Measurements from ENCODE around the gene ZNF207. TPM values are rescaled to one million over a fixed set of nuclear protein-coding genes. Genes with fewer than 3 reads are reported as not detected.

The ZNF207 gene
- total and polyA plus RNA-seq, 4 donors = 51.3 to 321 (median 118) TPM

DNA sequence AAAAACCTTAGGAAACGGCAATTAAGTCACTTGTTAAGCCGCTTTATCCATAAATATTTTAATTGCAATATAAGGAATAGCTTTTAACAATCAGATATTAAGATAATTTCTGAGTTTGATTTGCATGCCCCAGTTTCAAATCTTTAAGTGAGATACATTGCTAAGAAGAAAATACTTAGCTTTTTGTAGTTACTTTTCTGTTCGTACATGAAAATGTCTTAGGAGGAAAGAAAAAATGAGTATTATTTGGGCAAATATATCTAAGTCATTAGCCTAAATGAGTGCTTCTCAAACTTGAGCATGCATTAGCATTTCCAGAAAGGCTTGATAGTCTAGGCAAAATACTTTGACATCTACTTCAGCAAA is 6.4 kb downstream of the ZNF207 start:
- Histone ChIP-seq H3K36me3 (ENCODE audit: control insufficient read depth in 4 of 4, insufficient read depth in 4 of 4, low read length in 4 of 4) (peaks cover 22 to 46% (median 34%) of the 10 kb centered on the region in 4 donors), H3K4me1 (ENCODE audit: control insufficient read depth in 5 of 5, insufficient read depth in 5 of 5, low read length in 5 of 5) (peaks cover 0 to 26% (median 11%) of the 10 kb centered on the region in 5 donors), H3K4me3 (no peak overlapping the region), H3K27ac (ENCODE audit: low read depth in 1 of 2, low read length in 1 of 2) (no peak overlapping the region), H3K27me3 (ENCODE audit: control insufficient read depth in 3 of 3, insufficient read depth in 3 of 3, low read length in 2 of 3) (no peaks in the 10 kb centered on the region), H3K9me3 (ENCODE audit: control insufficient read depth in 4 of 4, insufficient read depth in 3 of 4, low read length in 3 of 4) (no peaks in the 10 kb centered on the region), H3K9ac (ENCODE audit: insufficient read depth in 1 of 2, low read length in 2 of 2) (no peak overlapping the region)
- 86 to 94% methylated on average over 3 of the region's 3 CpGs for WGBS, 2 donors
- ATAC-seq (ENCODE audit: insufficient read depth, low FRiP score) = no peak
- TF ChIP-seq, protein P1, sequence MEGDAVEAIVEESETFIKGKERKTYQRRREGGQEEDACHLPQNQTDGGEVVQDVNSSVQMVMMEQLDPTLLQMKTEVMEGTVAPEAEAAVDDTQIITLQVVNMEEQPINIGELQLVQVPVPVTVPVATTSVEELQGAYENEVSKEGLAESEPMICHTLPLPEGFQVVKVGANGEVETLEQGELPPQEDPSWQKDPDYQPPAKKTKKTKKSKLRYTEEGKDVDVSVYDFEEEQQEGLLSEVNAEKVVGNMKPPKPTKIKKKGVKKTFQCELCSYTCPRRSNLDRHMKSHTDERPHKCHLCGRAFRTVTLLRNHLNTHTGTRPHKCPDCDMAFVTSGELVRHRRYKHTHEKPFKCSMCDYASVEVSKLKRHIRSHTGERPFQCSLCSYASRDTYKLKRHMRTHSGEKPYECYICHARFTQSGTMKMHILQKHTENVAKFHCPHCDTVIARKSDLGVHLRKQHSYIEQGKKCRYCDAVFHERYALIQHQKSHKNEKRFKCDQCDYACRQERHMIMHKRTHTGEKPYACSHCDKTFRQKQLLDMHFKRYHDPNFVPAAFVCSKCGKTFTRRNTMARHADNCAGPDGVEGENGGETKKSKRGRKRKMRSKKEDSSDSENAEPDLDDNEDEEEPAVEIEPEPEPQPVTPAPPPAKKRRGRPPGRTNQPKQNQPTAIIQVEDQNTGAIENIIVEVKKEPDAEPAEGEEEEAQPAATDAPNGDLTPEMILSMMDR (IDR thresholded peaks at IDR 0.05; ENCODE audit: control extremely low read depth, extremely low read depth) = no peak
- DNase-seq = no peak

DNA sequence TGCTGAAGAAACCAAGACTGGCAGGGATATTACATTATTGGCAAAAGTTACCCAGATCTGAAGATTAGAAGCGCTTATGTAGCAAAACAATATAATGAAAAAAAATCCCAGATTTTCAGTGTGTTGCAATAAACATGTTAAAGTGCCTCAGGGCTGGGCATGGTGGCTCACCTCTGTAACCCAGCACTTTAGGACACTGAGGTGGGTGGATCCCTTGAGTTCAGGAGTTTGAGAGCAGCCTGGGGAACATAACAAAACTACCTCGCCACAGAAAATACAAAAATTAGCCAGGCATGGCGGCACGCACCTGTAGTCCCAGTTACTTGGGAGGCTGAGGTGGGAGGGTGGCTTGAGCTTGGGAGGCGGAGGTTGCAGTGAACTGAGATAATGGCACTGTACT is 6.8 kb downstream of the ZNF207 start:
- WGBS, 2 donors = 93 to 95% methylated on average over 5 of the region's 5 CpGs
- Histone ChIP-seq H3K9me3 (ENCODE audit: control insufficient read depth in 4 of 4, insufficient read depth in 3 of 4, low read length in 3 of 4) (no peaks in the 10 kb centered on the region), H3K4me1 (ENCODE audit: control insufficient read depth in 5 of 5, insufficient read depth in 5 of 5, low read length in 5 of 5) (peaks cover 0 to 24% (median 11%) of the 10 kb centered on the region in 5 donors), H3K4me3 (no peak overlapping the region), H3K27ac (ENCODE audit: low read depth in 1 of 2, low read length in 1 of 2) (no peak overlapping the region), H3K27me3 (ENCODE audit: control insufficient read depth in 3 of 3, insufficient read depth in 3 of 3, low read length in 2 of 3) (no peaks in the 10 kb centered on the region), H3K9ac (ENCODE audit: insufficient read depth in 1 of 2, low read length in 2 of 2) (no peak overlapping the region), H3K36me3 (ENCODE audit: control insufficient read depth in 4 of 4, insufficient read depth in 4 of 4, low read length in 4 of 4) (peaks cover 22 to 48% (median 36%) of the 10 kb centered on the region in 4 donors)
- DNase-seq (no peak), ATAC-seq (ENCODE audit: insufficient read depth, low FRiP score) (no peak)
- TF ChIP-seq, protein P1 (IDR thresholded peaks at IDR 0.05; ENCODE audit: control extremely low read depth, extremely low read depth) = no peak

DNA sequence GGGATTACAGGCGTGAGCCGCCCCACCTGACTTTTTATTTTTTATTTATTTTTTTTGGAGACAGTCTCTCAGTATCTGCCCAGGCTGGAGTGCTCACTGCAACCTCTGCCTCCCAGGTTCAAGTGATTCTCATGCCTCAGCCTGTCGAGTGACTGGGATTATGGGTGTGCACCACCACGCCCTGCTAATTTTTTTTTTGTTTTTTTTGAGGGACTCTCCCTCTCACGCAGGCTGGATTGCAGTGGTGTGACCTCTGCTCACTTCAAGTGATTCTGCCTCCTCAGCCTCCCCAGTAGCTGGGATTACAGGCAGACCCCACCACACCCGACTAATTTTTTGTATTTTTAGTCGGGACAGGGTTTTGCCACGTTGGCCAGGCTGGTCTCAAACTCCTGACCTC is 7.7 kb downstream of the ZNF207 start:
- no peaks in the 10 kb centered on the region for H3K27me3 ChIP-seq (ENCODE audit: control insufficient read depth in 3 of 3, insufficient read depth in 3 of 3, low read length in 2 of 3)
- H3K9ac ChIP-seq (ENCODE audit: insufficient read depth in 1 of 2, low read length in 2 of 2) = no peak overlapping the region
- DNase-seq (no peak), ATAC-seq (ENCODE audit: insufficient read depth, low FRiP score) (no peak)
- TF ChIP-seq, protein P1 (IDR thresholded peaks at IDR 0.05; ENCODE audit: control extremely low read depth, extremely low read depth) = no peak
- peaks cover 22 to 57% (median 42%) of the 10 kb centered on the region in 4 donors for H3K36me3 ChIP-seq (ENCODE audit: control insufficient read depth in 4 of 4, insufficient read depth in 4 of 4, low read length in 4 of 4)
- no peak overlapping the region for H3K4me3 ChIP-seq
- H3K27ac ChIP-seq (ENCODE audit: low read depth in 1 of 2, low read length in 1 of 2) = no peak overlapping the region
- no peaks in the 10 kb centered on the region for H3K9me3 ChIP-seq (ENCODE audit: control insufficient read depth in 4 of 4, insufficient read depth in 3 of 4, low read length in 3 of 4)
- WGBS, 2 donors = 85 to 93% methylated on average over 8 of the region's 8 CpGs
- H3K4me1 ChIP-seq (ENCODE audit: control insufficient read depth in 5 of 5, insufficient read depth in 5 of 5, low read length in 5 of 5) = peaks cover 0 to 21% (median 6%) of the 10 kb centered on the region in 5 donors

DNA sequence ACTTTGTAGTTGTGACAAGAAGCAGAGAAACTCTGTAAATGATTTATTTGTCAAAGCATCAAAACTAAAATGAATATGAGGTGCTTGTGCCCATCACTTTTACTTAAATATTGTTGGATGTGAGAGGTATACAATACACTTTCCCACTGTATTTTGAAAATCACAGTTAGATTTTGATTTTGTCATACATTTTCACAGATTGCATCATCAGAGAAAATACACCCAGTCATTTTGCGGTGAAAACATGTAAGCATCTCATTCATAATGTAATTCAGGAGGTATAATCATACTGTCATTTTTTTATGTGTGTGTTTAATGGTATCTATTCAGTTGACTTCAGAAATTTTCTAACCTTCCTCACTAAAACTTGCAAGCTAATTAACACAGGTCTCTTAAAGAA is 11.3 kb downstream of the ZNF207 start:
- no peak for ATAC-seq (ENCODE audit: insufficient read depth, low FRiP score)
- Histone ChIP-seq H3K4me1 (ENCODE audit: control insufficient read depth in 5 of 5, insufficient read depth in 5 of 5, low read length in 5 of 5) (peaks cover 0 to 1% (median 0%) of the 10 kb centered on the region in 5 donors), H3K9ac (ENCODE audit: insufficient read depth in 1 of 2, low read length in 2 of 2) (no peak overlapping the region), H3K27me3 (ENCODE audit: control insufficient read depth in 3 of 3, insufficient read depth in 3 of 3, low read length in 2 of 3) (no peaks in the 10 kb centered on the region), H3K4me3 (no peak overlapping the region), H3K27ac (ENCODE audit: low read depth in 1 of 2, low read length in 1 of 2) (no peak overlapping the region), H3K36me3 (ENCODE audit: control insufficient read depth in 4 of 4, insufficient read depth in 4 of 4, low read length in 4 of 4) (peaks cover 33 to 67% (median 48%) of the 10 kb centered on the region in 4 donors), H3K9me3 (ENCODE audit: control insufficient read depth in 4 of 4, insufficient read depth in 3 of 4, low read length in 3 of 4) (no peaks in the 10 kb centered on the region)
- WGBS, 2 donors = 81 to 84% methylated on average over 1 of the region's 1 CpG
- no peak for DNase-seq
- TF ChIP-seq, protein P1 (IDR thresholded peaks at IDR 0.05; ENCODE audit: control extremely low read depth, extremely low read depth) = no peak

All from lung (tissue), 12 donors.